Choroid plexus epithelial cell (primary cell): ENCODE results near the gene CMIP.

Experiments used
- DNase-seq: peaks from one replicate; pipeline ENCODE4 v3.0.0-alpha.2; 2010; ENCODE audit warnings: low read depth
- H3K4me3 ChIP-seq: 2 replicates; pipeline ENCODE4 v1.5.1; 2011; ENCODE audit warnings: low read depth, mild to moderate bottlenecking, control low read depth, low read length, moderate library complexity
- CTCF ChIP-seq: conservative IDR thresholded peaks from 2 replicates; pipeline ENCODE4 v1.5.1; 2011; ENCODE audit warnings: low read depth, mild to moderate bottlenecking, control low read depth, inconsistent platforms, low read length, moderate library complexity

Gene CMIP

GRCh38 chr16:81716478-81717225 lies 272.0 kb downstream of the CMIP start:
- TF ChIP-seq CTCF = no peak
- DNase-seq = no peak

DNA sequence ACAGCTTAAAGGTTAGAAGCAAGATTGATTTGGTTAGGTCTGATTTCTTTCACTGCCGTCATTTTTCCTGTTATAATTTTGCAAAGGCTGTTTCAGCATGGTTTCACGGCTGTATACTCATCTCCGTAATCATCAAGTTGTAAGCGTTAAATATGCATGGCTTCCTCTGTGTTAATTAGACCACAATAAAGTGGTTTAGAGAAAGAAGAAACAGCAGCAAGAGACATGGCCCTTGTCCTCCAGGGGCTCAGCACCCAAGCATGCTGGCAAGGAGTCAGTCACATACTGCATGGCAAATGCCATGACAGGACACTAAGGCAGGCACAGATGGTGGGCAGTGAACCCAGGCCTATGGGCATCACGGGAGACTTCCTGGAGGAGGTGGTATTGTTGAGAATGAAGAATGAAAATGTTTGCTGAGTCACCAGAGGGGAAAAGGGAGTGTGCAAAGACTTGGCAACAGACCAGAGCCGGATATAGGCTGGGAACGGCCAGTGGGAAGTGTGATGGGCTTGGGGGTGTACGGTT lies 273.1 kb downstream of the CMIP start:
- no peak for TF ChIP-seq CTCF
- H3K4me3 ChIP-seq = no peak overlapping the region
- DNase-seq = no peak

More at GRCh38 chr16:81716478-81717225, 272.0 kb downstream of the CMIP start:
- no peak overlapping the region for H3K4me3 ChIP-seq

- H3K4me3 ChIP-seq = no peak overlapping the region
Measured at GRCh38 chr16:81718637-81719036, 274.0 kb downstream of the CMIP start.

GRCh38 chr16:81719993-81720392 lies 275.4 kb downstream of the CMIP start:
- no peak for DNase-seq
- H3K4me3 ChIP-seq = no peak overlapping the region
- no peak for TF ChIP-seq CTCF

More at GRCh38 chr16:81718637-81719036, 274.0 kb downstream of the CMIP start:
- DNase-seq = no peak
- TF ChIP-seq CTCF = no peak

- H3K4me3 ChIP-seq = no peak overlapping the region
- DNase-seq = peak; percentile 49
- peak; percentile 23 for TF ChIP-seq CTCF
Measured at GRCh38 chr16:81720973-81721906, 276.6 kb downstream of the CMIP start.

- peak; percentile 94 for DNase-seq
- no peak overlapping the region for H3K4me3 ChIP-seq
- peak; percentile 75 for TF ChIP-seq CTCF
Measured at GRCh38 chr16:81723098-81723723, 278.6 kb downstream of the CMIP start.
